ENCODE data around the gene SLC7A10.

The SLC7A10 gene

DNA sequence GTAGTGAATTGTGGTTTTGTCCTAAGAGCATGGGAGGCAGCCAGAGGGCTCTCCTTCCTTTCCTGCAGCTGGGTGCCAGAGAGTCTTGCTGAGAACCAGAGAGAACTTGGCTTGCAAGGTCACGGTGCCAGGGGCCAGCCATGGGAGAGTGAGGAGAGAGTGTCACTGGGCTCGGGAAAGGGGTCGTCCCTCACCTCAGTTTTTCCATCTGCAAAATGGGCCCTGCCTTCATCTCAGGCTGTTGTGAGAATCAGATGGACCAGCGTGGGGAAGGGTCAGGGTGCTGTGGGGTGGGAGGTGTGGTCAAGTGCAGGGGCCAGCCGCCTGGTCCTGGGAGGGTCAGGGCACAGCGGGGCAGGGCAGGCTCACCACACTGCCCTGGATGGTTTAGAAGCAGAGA lies 24.2 kb downstream of the SLC7A10 start:
- no peak overlapping the region for H3K27ac ChIP-seq
- H3K27me3 ChIP-seq = no peaks in the 10 kb centered on the region
- H3K9me3 ChIP-seq = no peaks in the 10 kb centered on the region
- H3K4me3 ChIP-seq = no peak overlapping the region
- DNase-seq = no peak
- H3K36me3 ChIP-seq = peaks cover 0 to 79% (median 29%) of the 10 kb centered on the region in 3 donors
- intact Hi-C loops (cut with DNase I; ENCODE audit: low total_unique reads) = no loop called here
- no peak for TF ChIP-seq CTCF (IDR thresholded peaks at IDR 0.05)
- no peaks in the 10 kb centered on the region for H3K4me1 ChIP-seq

DNA sequence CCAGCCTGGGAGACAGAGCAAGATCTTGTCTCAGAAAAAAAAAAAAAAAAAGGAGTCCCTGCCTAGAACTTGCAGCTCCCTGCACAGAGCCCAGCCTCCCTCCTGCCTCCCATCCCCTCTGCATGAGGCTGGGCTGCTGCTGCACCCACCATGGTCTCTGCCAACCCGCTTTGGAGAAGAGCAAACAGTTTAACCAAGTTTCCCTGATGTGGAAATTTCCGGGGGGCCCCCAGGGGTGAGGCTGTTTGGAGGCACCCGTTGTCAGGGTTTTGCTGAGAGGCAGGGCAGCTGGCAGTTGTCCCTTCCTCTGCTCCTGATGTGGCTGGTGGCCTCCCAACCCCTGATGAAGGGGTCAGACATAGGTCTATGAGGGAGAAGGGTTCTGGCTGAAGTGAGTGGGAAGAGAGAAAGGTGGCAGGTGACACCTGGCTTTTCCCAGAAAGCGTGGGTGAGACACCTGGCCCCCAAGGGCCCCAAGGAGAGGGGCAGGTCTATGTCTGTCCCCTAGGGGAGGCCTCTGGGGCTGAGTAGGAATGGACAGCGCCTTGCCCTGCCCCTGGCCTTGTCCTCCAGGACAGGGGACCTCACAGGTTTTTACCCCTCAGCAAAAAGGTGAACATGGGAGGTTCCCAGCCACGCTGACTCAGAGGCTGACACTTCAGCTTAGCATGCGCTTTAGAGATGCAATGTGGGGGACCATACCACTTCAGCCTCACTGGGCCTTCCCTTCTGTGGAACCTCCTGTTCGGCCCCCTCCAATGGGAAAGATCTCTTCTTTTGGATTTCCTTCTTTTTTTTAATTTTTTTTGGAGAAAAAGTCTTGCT lies 26.0 kb downstream of the SLC7A10 start:
- H3K9me3 ChIP-seq = no peaks in the 10 kb centered on the region
- no peak overlapping the region for H3K27ac ChIP-seq
- H3K36me3 ChIP-seq = peaks cover 0 to 61% (median 12%) of the 10 kb centered on the region in 3 donors
- no peak for DNase-seq
- intact Hi-C loops (cut with DNase I; ENCODE audit: low total_unique reads) = no loop called here
- peaks cover 0 to 15% (median 10%) of the 10 kb centered on the region in 4 donors for H3K4me1 ChIP-seq
- no peaks in the 10 kb centered on the region for H3K27me3 ChIP-seq
- no peak overlapping the region for H3K4me3 ChIP-seq
- no peak for TF ChIP-seq CTCF (IDR thresholded peaks at IDR 0.05)

- H3K27me3 ChIP-seq = no peaks in the 10 kb centered on the region
- H3K4me1 ChIP-seq = peaks cover 0 to 20% (median 14%) of the 10 kb centered on the region in 4 donors
- no peak overlapping the region for H3K4me3 ChIP-seq
- intact Hi-C loops (cut with DNase I; ENCODE audit: low total_unique reads) = no loop called here
- H3K36me3 ChIP-seq = peaks cover 0 to 46% (median 9%) of the 10 kb centered on the region in 3 donors
- no peak overlapping the region for H3K27ac ChIP-seq
- TF ChIP-seq CTCF (IDR thresholded peaks at IDR 0.05) = no peak
- DNase-seq = no peak
- H3K9me3 ChIP-seq = no peaks in the 10 kb centered on the region
Measured at GRCh38 chr19:33198169-33198568, 27.5 kb downstream of the SLC7A10 start.

DNA sequence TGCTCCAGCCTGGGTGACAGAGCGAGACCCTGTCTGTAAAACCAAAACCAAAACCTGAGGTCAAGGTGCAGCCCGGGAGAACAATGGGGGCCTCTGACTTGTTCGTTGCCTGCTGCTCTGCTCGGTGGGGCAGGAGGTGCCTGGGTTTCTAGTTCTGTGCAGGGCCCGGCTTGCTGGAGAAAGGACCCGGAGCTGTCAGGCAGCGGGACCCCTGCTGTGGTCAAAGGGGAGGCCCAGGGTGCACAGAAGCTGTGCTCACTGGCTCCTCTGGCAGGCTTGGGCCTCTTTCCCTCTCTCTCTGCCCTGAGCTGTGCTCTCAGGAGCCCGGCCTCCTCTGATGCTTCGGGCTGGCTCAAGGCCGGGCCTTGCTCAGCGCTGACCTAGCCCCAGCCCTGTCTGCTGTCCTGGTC lies 28.1 kb downstream of the SLC7A10 start:
- DNase-seq = no peak
- H3K27ac ChIP-seq = no peak overlapping the region
- no peak overlapping the region for H3K4me3 ChIP-seq
- H3K4me1 ChIP-seq = peaks cover 0 to 20% (median 14%) of the 10 kb centered on the region in 4 donors
- H3K9me3 ChIP-seq = no peaks in the 10 kb centered on the region
- H3K36me3 ChIP-seq = peaks cover 0 to 41% (median 5%) of the 10 kb centered on the region in 3 donors
- intact Hi-C loops (cut with DNase I; ENCODE audit: low total_unique reads) = no loop called here
- H3K27me3 ChIP-seq = no peaks in the 10 kb centered on the region
- no peak for TF ChIP-seq CTCF (IDR thresholded peaks at IDR 0.05)

DNA sequence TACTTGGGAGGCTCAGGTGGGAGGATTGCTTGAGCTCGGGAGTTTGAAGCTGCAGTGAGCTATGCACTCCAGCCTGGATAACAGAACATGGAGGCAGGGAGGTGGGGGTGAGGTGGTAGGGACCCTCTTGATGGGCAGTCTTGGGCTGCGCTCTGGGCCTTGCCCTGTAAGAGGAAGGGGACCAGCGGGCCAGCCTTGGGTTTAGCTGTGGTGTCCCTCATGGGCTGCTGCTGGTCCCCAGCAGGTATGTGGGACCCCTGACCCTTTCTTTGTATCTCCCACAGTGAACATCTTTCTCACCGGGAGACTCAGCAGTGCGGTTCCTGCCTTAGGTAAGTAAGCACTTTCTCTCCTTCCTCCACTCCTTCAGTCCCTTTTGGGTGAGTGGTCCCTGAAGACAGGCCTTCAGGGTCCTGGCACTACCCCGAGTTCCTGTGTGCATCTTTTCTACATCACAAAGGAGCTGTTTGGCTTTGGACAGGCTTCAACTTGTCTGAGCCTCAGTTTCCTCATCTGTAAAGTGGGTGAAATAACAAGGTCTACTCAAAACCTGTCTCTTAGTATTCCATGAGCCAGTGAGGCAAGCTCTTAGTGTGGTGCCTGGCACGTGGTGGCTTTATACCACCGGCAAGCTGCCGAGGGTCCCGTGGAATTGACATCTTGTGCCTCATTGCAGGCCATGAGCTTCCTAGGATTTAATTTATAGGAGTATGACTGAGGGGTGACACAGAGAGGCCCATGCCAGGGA lies 29.0 kb downstream of the SLC7A10 start:
- intact Hi-C loops (cut with DNase I; ENCODE audit: low total_unique reads) = no loop called here
- no peaks in the 10 kb centered on the region for H3K9me3 ChIP-seq
- peaks cover 0 to 31% (median 5%) of the 10 kb centered on the region in 3 donors for H3K36me3 ChIP-seq
- no peak overlapping the region for H3K27ac ChIP-seq
- no peaks in the 10 kb centered on the region for H3K27me3 ChIP-seq
- H3K4me1 ChIP-seq = peaks cover 0 to 20% (median 14%) of the 10 kb centered on the region in 4 donors
- TF ChIP-seq CTCF (IDR thresholded peaks at IDR 0.05) = no peak
- no peak overlapping the region for H3K4me3 ChIP-seq
- no peak for DNase-seq
